GM23338 (cell line): ENCODE results near the gene PKHD1. TPM values are rescaled to one million over a fixed set of nuclear protein-coding genes. Genes with fewer than 3 reads are reported as not detected.

Source experiments
- ATAC-seq: fragments of 200-7000 bp; cut with Tn5 transposase; 3 replicates; pipeline ENCODE4 v1.9.1; 2020
- DNase-seq: peaks from one replicate; pipeline ENCODE4 v3.0.0-alpha.2; 2015; ENCODE audit warnings: low spot score
- H2AFZ ChIP-seq: fragments of 200-600 bp; sonication (generic); 2 replicates; pipeline ENCODE4 v1.8.0; 2016; ENCODE audit warnings: antibody characterized with exemption, mild to moderate bottlenecking, moderate library complexity
- H3F3A ChIP-seq: fragments of 200-600 bp; sonication (generic); replicated peaks from 2 replicates; pipeline ENCODE4 v1.8.0; 2017; ENCODE audit warnings: antibody characterized with exemption, mixed run types, low read depth
- H3K27ac ChIP-seq: fragments of 200-600 bp; sonication (generic); 2 replicates; pipeline ENCODE4 v1.6.1; 2016; ENCODE audit warnings: low read depth
- H3K27me3 ChIP-seq: fragments of 200-600 bp; sonication (generic); 2 replicates; pipeline ENCODE4 v1.8.0; 2016; ENCODE audit warnings: mild to moderate bottlenecking, mixed run types, moderate library complexity; ENCODE audit not compliant: insufficient read depth
- H3K36me3 ChIP-seq: fragments of 200-600 bp; sonication (generic); 2 replicates; pipeline ENCODE4 v1.8.0; 2016; ENCODE audit warnings: mild to moderate bottlenecking; ENCODE audit not compliant: insufficient read depth
- H3K4me1 ChIP-seq: fragments of 200-600 bp; sonication (generic); 2 replicates; pipeline ENCODE4 v1.8.0; 2016; ENCODE audit warnings: mild to moderate bottlenecking, moderate library complexity; ENCODE audit not compliant: insufficient read depth
- H3K4me2 ChIP-seq: fragments of 200-600 bp; sonication (generic); 2 replicates; pipeline ENCODE4 v1.7.1; 2017; ENCODE audit warnings: mixed run types
- H3K4me3 ChIP-seq: fragments of 200-600 bp; sonication (generic); 2 replicates; pipeline ENCODE4 v1.6.1; 2016; ENCODE audit warnings: mixed run types
- H3K79me2 ChIP-seq: fragments of 200-600 bp; sonication (generic); replicated peaks from 2 replicates; pipeline ENCODE4 v1.8.0; 2017; ENCODE audit warnings: mild to moderate bottlenecking; ENCODE audit not compliant: insufficient read depth
- H3K9me2 ChIP-seq: fragments of 200-600 bp; sonication (generic); 2 replicates; pipeline ENCODE4 v1.8.0; 2017; ENCODE audit not compliant: insufficient read depth
- H4K20me1 ChIP-seq: fragments of 200-600 bp; sonication (generic); replicated peaks from 2 replicates; pipeline ENCODE4 v1.8.0; 2017; ENCODE audit warnings: mild to moderate bottlenecking; ENCODE audit not compliant: insufficient read depth
- H3K27ac Mint-ChIP-seq: 2 replicates; pipeline ENCODE4 v1.8.0; 2020; ENCODE audit warnings: inconsistent platforms, mild to moderate bottlenecking, moderate library complexity, mixed read lengths
- H3K27me3 Mint-ChIP-seq: 3 replicates; pipeline ENCODE4 v1.8.0; 2022; ENCODE audit warnings: low read depth, mild to moderate bottlenecking, moderate library complexity, mixed read lengths, inconsistent platforms; ENCODE audit not compliant: insufficient read depth, poor library complexity
- H3K36me3 Mint-ChIP-seq: 3 replicates; pipeline ENCODE4 v1.8.0; 2021; ENCODE audit warnings: low read depth, mild to moderate bottlenecking, inconsistent platforms, moderate library complexity, mixed read lengths
- H3K4me1 Mint-ChIP-seq: 3 replicates; pipeline ENCODE4 v1.8.0; 2020; ENCODE audit warnings: mild to moderate bottlenecking, inconsistent platforms, mixed read lengths
- H3K4me3 Mint-ChIP-seq: 3 replicates; pipeline ENCODE4 v1.8.0; 2021; ENCODE audit warnings: moderate library complexity, mild to moderate bottlenecking, inconsistent platforms, mixed read lengths
- H3K9me3 Mint-ChIP-seq: 3 replicates; pipeline ENCODE4 v1.8.0; 2020; ENCODE audit warnings: moderate library complexity, mild to moderate bottlenecking, inconsistent platforms, mixed read lengths
- CREB1 ChIP-seq: fragments of 250-450 bp; sonication (Bioruptor Pico); IDR thresholded peaks from 2 replicates; pipeline ENCODE4 v1.5.0; 2020; ENCODE audit warnings: low read depth, mild to moderate bottlenecking, moderate library complexity
- EZH2phosphoT487 ChIP-seq: fragments of 200-600 bp; sonication (generic); IDR thresholded peaks from one replicate; pipeline ENCODE4 v1.8.1; 2018; ENCODE audit warnings: antibody characterized with exemption; ENCODE audit not compliant: unreplicated experiment
- JUNB ChIP-seq: IDR thresholded peaks from one replicate; pipeline ENCODE4 v1.6.1; 2016; ENCODE audit warnings: antibody characterized with exemption; ENCODE audit not compliant: unreplicated experiment
- NANOG ChIP-seq: IDR thresholded peaks from 2 replicates; pipeline ENCODE4 v1.6.1; 2016; ENCODE audit warnings: antibody characterized with exemption, borderline replicate concordance
- STAT1 ChIP-seq: IDR thresholded peaks from one replicate; pipeline ENCODE4 v1.6.1; 2016; ENCODE audit warnings: antibody characterized with exemption; ENCODE audit not compliant: unreplicated experiment
- ZNF114 ChIP-seq: fragments of 250-450 bp; sonication (Bioruptor Pico); IDR thresholded peaks from 2 replicates; pipeline ENCODE4 v1.5.0; 2020; ENCODE audit warnings: mild to moderate bottlenecking, moderate library complexity
- ZNF331 ChIP-seq: fragments of 250-450 bp; sonication (Bioruptor Pico); IDR thresholded peaks from 2 replicates; pipeline ENCODE4 v1.5.0; 2020; ENCODE audit warnings: low read depth, mild to moderate bottlenecking, moderate library complexity
- polyA plus RNA-seq: library from polyadenylated mRNA; unstranded; fragments of >200 nt; fragmentation: Nextera tagmentation; extraction: Ambion mirVana; gene quantifications from 2 replicates; pipeline ENCODE4 v1.2.1, GENCODE V29; 2016
- total RNA-seq: library from RNA; depleted of rRNA; stranded (reverse); fragments of >200 nt; shearing (Covaris generic); gene quantifications from 2 replicates; pipeline ENCODE4 v1.2.3, GENCODE V29; 2014
- TF ChIP-seq, protein P1 (sequence below): fragments of 250-450 bp; sonication (Bioruptor Pico); IDR thresholded peaks from 2 replicates; pipeline ENCODE4 v1.5.0; 2020; ENCODE audit warnings: mild to moderate bottlenecking, moderate library complexity
- TF ChIP-seq, protein P2 (sequence below), 2 experiments: fragments of 200-600 bp in 1 of 2; sonication (generic) in 1 of 2; conservative IDR thresholded peaks; 2 replicates each; pipeline versions ENCODE4 v1.5.1 to v1.6.1; 2016 to 2017; ENCODE audit warnings: antibody characterized with exemption in 2 of 2, low read depth in 2 of 2, mild to moderate bottlenecking in 2 of 2, moderate library complexity in 1 of 2

PKHD1 gene
- total and polyA plus RNA-seq, 2 experiments from 2014 or later: 0.03 to 0.07 TPM

DNA sequence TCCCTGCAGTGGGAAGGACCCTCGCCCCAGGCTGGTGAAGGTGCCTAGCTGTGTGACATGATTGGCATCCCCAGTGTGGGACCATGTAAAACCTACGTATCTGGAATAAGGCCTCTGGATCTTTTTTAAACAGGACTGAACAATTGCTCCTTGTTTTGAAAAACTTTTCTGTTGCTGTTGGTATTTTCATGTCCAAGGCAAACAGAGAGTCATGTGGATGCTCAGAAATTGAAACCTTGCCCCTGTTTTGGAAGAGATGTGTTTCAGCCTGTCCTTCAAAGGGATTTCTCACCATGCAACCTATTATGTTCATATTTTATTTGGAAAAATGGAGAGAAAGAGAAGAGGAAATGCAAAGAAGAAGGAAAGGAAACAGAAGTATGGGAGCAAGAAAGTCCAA, 362.3 kb downstream of the PKHD1 start (continued):
- TF ChIP-seq, protein P1, sequence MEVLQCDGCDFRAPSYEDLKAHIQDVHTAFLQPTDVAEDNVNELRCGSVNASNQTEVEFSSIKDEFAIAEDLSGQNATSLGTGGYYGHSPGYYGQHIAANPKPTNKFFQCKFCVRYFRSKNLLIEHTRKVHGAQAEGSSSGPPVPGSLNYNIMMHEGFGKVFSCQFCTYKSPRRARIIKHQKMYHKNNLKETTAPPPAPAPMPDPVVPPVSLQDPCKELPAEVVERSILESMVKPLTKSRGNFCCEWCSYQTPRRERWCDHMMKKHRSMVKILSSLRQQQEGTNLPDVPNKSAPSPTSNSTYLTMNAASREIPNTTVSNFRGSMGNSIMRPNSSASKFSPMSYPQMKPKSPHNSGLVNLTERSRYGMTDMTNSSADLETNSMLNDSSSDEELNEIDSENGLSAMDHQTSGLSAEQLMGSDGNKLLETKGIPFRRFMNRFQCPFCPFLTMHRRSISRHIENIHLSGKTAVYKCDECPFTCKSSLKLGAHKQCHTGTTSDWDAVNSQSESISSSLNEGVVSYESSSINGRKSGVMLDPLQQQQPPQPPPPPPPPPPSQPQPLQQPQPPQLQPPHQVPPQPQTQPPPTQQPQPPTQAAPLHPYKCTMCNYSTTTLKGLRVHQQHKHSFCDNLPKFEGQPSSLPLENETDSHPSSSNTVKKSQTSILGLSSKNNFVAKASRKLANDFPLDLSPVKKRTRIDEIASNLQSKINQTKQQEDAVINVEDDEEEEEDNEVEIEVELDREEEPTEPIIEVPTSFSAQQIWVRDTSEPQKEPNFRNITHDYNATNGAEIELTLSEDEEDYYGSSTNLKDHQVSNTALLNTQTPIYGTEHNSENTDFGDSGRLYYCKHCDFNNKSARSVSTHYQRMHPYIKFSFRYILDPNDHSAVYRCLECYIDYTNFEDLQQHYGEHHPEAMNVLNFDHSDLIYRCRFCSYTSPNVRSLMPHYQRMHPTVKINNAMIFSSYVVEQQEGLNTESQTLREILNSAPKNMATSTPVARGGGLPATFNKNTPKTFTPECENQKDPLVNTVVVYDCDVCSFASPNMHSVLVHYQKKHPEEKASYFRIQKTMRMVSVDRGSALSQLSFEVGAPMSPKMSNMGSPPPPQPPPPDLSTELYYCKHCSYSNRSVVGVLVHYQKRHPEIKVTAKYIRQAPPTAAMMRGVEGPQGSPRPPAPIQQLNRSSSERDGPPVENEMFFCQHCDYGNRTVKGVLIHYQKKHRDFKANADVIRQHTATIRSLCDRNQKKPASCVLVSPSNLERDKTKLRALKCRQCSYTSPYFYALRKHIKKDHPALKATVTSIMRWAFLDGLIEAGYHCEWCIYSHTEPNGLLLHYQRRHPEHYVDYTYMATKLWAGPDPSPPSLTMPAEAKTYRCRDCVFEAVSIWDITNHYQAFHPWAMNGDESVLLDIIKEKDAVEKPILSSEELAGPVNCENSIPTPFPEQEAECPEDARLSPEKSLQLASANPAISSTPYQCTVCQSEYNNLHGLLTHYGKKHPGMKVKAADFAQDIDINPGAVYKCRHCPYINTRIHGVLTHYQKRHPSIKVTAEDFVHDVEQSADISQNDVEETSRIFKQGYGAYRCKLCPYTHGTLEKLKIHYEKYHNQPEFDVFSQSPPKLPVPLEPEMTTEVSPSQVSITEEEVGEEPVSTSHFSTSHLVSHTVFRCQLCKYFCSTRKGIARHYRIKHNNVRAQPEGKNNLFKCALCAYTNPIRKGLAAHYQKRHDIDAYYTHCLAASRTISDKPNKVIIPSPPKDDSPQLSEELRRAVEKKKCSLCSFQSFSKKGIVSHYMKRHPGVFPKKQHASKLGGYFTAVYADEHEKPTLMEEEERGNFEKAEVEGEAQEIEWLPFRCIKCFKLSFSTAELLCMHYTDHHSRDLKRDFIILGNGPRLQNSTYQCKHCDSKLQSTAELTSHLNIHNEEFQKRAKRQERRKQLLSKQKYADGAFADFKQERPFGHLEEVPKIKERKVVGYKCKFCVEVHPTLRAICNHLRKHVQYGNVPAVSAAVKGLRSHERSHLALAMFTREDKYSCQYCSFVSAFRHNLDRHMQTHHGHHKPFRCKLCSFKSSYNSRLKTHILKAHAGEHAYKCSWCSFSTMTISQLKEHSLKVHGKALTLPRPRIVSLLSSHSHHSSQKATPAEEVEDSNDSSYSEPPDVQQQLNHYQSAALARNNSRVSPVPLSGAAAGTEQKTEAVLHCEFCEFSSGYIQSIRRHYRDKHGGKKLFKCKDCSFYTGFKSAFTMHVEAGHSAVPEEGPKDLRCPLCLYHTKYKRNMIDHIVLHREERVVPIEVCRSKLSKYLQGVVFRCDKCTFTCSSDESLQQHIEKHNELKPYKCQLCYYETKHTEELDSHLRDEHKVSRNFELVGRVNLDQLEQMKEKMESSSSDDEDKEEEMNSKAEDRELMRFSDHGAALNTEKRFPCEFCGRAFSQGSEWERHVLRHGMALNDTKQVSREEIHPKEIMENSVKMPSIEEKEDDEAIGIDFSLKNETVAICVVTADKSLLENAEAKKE (CRISPR knock-in tag): no peak
- TF ChIP-seq STAT1: no peak

DNA sequence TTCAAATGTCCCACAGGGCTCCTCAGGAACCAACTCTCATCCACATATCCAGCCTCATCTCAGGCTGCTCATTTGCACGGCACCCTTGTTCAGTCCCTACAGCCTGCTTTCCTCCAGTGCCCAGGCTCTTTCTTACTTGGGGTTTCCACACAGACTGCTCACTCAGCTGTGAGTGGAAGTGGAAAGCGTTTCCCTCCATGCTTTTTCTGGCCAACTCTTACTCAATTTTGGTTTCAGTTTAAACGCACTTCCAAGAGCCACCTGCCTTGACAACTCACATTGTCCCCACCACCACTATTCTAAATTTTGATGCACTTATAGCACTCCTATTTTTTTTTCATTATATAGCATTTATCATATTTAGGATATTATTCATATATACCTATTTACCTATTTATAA, 367.1 kb downstream of the PKHD1 start:
- H3K27me3 ChIP-seq: no peaks in the 10 kb centered on the region
- H3K4me3 Mint-ChIP-seq: no peak overlapping the region
- no peaks in the 10 kb centered on the region for H3K27me3 Mint-ChIP-seq
- no peaks in the 10 kb centered on the region for H3K79me2 ChIP-seq
- no peak overlapping the region for H3K4me2 ChIP-seq
- H3K27ac Mint-ChIP-seq: no peak overlapping the region
- no peaks in the 10 kb centered on the region for H3K36me3 Mint-ChIP-seq
- no peaks in the 10 kb centered on the region for H4K20me1 ChIP-seq
- H3K27ac ChIP-seq: no peak overlapping the region
- H3K4me1 ChIP-seq: peaks cover 2% of the 10 kb centered on the region; the same call in 1 of the 2 replicates
- ATAC-seq: no peak
- no peaks in the 10 kb centered on the region for H3F3A ChIP-seq
- no peak for DNase-seq
- no peak overlapping the region for H3K4me3 ChIP-seq
- H3K36me3 ChIP-seq: no peaks in the 10 kb centered on the region
- no peak overlapping the region for H2AFZ ChIP-seq
- H3K4me1 Mint-ChIP-seq: peaks cover 2% of the 10 kb centered on the region; the same call in 2 of the 3 replicates
- peaks cover 9% of the 10 kb centered on the region; the same call in 1 of the 2 replicates for H3K9me2 ChIP-seq
- no peaks in the 10 kb centered on the region for H3K9me3 Mint-ChIP-seq
- TF ChIP-seq JUNB (no peak), CREB1 (CRISPR knock-in tag) (no peak), NANOG (no peak), ZNF331 (no peak), EZH2phosphoT487 (no peak), ZNF114 (CRISPR knock-in tag) (no peak)
- TF ChIP-seq, protein P1 (CRISPR knock-in tag): no peak
- TF ChIP-seq, protein P2, sequence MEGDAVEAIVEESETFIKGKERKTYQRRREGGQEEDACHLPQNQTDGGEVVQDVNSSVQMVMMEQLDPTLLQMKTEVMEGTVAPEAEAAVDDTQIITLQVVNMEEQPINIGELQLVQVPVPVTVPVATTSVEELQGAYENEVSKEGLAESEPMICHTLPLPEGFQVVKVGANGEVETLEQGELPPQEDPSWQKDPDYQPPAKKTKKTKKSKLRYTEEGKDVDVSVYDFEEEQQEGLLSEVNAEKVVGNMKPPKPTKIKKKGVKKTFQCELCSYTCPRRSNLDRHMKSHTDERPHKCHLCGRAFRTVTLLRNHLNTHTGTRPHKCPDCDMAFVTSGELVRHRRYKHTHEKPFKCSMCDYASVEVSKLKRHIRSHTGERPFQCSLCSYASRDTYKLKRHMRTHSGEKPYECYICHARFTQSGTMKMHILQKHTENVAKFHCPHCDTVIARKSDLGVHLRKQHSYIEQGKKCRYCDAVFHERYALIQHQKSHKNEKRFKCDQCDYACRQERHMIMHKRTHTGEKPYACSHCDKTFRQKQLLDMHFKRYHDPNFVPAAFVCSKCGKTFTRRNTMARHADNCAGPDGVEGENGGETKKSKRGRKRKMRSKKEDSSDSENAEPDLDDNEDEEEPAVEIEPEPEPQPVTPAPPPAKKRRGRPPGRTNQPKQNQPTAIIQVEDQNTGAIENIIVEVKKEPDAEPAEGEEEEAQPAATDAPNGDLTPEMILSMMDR (conservative IDR thresholded peaks at IDR 0.05; ENCODE audit: low read depth in 2 of 2): no peak
